ENCODE measurements around the gene SCNN1B. TPM values are rescaled to one million over a fixed set of nuclear protein-coding genes. Genes with fewer than 3 reads are reported as not detected.

The SCNN1B gene
- total RNA-seq, 1 experiment from 2014 or later: 2.5 TPM

GRCh38 chr16:23318639-23319038, 16.5 kb downstream of the SCNN1B start:
- no peak for DNase-seq (ENCODE audit: low spot score)
- CTCF ChIA-PET: no interaction called here
- Histone ChIP-seq H3K27me3 (replicated peaks; ENCODE audit: insufficient read depth, low read depth, low read length, poor library complexity) (no peaks in the 10 kb centered on the region), H3K4me1 (ENCODE audit: insufficient read depth, low read length, poor library complexity, severe bottlenecking) (no peaks in the 10 kb centered on the region), H3K36me3 (ENCODE audit: insufficient read depth, low read length, poor library complexity, severe bottlenecking) (no peaks in the 10 kb centered on the region), H3K27ac (ENCODE audit: low read depth, low read length, poor library complexity, severe bottlenecking) (no peak overlapping the region), H3K9me3 (ENCODE audit: low read depth, low read length, poor library complexity, severe bottlenecking) (no peaks in the 10 kb centered on the region), H3K4me3 (ENCODE audit: low read depth, low read length, poor library complexity, severe bottlenecking) (no peak overlapping the region)
- intact Hi-C loops (cut with micrococcal nuclease; ENCODE audit: unreplicated experiment): no loop called here
- BruUV-seq (replicated peaks): no TSS peak
- POLR2A ChIA-PET (ENCODE audit: low non-redundant PET): no interaction called here
- TF ChIP-seq, protein P1, sequence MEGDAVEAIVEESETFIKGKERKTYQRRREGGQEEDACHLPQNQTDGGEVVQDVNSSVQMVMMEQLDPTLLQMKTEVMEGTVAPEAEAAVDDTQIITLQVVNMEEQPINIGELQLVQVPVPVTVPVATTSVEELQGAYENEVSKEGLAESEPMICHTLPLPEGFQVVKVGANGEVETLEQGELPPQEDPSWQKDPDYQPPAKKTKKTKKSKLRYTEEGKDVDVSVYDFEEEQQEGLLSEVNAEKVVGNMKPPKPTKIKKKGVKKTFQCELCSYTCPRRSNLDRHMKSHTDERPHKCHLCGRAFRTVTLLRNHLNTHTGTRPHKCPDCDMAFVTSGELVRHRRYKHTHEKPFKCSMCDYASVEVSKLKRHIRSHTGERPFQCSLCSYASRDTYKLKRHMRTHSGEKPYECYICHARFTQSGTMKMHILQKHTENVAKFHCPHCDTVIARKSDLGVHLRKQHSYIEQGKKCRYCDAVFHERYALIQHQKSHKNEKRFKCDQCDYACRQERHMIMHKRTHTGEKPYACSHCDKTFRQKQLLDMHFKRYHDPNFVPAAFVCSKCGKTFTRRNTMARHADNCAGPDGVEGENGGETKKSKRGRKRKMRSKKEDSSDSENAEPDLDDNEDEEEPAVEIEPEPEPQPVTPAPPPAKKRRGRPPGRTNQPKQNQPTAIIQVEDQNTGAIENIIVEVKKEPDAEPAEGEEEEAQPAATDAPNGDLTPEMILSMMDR (conservative IDR thresholded peaks at IDR 0.05; ENCODE audit: low read depth, low read length): no peak
- TF ChIP-seq EZH2 (IDR thresholded peaks at IDR 0.05; ENCODE audit: borderline replicate concordance, low read depth, low read length, poor library complexity, severe bottlenecking): no peak

DNA sequence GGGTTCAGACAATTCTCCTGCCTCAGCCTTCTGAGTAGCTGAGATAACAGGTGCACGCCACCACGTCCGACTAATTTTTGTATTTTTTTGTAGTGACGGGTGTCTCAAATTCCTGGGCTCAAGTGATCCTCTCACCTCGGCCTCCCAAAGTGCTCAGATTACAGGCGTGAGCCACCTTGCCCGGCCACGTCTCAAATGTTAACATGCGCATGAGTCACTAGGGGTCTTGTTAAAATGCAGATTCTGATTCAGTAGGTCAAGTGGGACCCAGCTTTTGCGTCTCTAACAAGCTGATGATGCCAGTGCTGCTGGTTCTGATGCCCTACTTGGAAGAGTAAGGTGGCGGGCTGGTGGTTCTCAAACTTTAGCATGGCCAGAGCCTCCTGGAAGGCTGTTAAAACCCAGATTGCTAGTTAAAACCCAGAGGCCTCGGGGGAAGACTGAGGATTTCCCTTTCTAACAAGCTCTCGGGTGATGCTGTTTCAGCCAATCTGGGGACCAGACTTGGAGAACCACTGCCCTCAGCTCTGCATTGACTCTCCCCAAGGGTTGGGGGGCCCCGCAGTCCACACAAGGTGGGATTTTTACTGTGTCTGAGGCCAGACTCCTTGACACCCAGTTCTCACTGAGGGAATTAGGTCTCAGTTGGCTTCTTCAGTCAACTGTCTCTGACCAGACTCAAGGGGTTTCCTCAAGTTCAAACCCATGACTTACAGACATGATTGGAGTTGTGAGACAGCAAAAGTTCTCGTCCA, 17.9 kb downstream of the SCNN1B start:
- intact Hi-C loops (cut with micrococcal nuclease; ENCODE audit: unreplicated experiment): no loop called here
- POLR2A ChIA-PET (ENCODE audit: low non-redundant PET): no interaction called here
- TF ChIP-seq, protein P1 (conservative IDR thresholded peaks at IDR 0.05; ENCODE audit: low read depth, low read length): no peak
- TF ChIP-seq EZH2 (IDR thresholded peaks at IDR 0.05; ENCODE audit: borderline replicate concordance, low read depth, low read length, poor library complexity, severe bottlenecking): no peak
- CTCF ChIA-PET: no interaction called here
- Histone ChIP-seq H3K36me3 (ENCODE audit: insufficient read depth, low read length, poor library complexity, severe bottlenecking) (no peaks in the 10 kb centered on the region), H3K9me3 (ENCODE audit: low read depth, low read length, poor library complexity, severe bottlenecking) (no peaks in the 10 kb centered on the region), H3K4me3 (ENCODE audit: low read depth, low read length, poor library complexity, severe bottlenecking) (no peak overlapping the region), H3K27ac (ENCODE audit: low read depth, low read length, poor library complexity, severe bottlenecking) (no peak overlapping the region), H3K4me1 (ENCODE audit: insufficient read depth, low read length, poor library complexity, severe bottlenecking) (no peaks in the 10 kb centered on the region), H3K27me3 (replicated peaks; ENCODE audit: insufficient read depth, low read depth, low read length, poor library complexity) (no peaks in the 10 kb centered on the region)
- BruUV-seq (replicated peaks): no TSS peak
- no peak for DNase-seq (ENCODE audit: low spot score)

GRCh38 chr16:23320693-23321092, 18.6 kb downstream of the SCNN1B start:
- ChIA-PET CTCF (no interaction called here), POLR2A (ENCODE audit: low non-redundant PET) (no interaction called here)
- TF ChIP-seq, protein P1 (conservative IDR thresholded peaks at IDR 0.05; ENCODE audit: low read depth, low read length): no peak
- no peak for TF ChIP-seq EZH2 (IDR thresholded peaks at IDR 0.05; ENCODE audit: borderline replicate concordance, low read depth, low read length, poor library complexity, severe bottlenecking)
- Histone ChIP-seq H3K9me3 (ENCODE audit: low read depth, low read length, poor library complexity, severe bottlenecking) (no peaks in the 10 kb centered on the region), H3K27ac (ENCODE audit: low read depth, low read length, poor library complexity, severe bottlenecking) (no peak overlapping the region), H3K4me3 (ENCODE audit: low read depth, low read length, poor library complexity, severe bottlenecking) (no peak overlapping the region), H3K36me3 (ENCODE audit: insufficient read depth, low read length, poor library complexity, severe bottlenecking) (no peaks in the 10 kb centered on the region), H3K27me3 (replicated peaks; ENCODE audit: insufficient read depth, low read depth, low read length, poor library complexity) (no peaks in the 10 kb centered on the region), H3K4me1 (ENCODE audit: insufficient read depth, low read length, poor library complexity, severe bottlenecking) (no peaks in the 10 kb centered on the region)
- intact Hi-C loops (cut with micrococcal nuclease; ENCODE audit: unreplicated experiment): no loop called here
- no peak for DNase-seq (ENCODE audit: low spot score)
- BruUV-seq (replicated peaks): no TSS peak
